ENCODE measurements around the gene NOTCH1.

DNA sequence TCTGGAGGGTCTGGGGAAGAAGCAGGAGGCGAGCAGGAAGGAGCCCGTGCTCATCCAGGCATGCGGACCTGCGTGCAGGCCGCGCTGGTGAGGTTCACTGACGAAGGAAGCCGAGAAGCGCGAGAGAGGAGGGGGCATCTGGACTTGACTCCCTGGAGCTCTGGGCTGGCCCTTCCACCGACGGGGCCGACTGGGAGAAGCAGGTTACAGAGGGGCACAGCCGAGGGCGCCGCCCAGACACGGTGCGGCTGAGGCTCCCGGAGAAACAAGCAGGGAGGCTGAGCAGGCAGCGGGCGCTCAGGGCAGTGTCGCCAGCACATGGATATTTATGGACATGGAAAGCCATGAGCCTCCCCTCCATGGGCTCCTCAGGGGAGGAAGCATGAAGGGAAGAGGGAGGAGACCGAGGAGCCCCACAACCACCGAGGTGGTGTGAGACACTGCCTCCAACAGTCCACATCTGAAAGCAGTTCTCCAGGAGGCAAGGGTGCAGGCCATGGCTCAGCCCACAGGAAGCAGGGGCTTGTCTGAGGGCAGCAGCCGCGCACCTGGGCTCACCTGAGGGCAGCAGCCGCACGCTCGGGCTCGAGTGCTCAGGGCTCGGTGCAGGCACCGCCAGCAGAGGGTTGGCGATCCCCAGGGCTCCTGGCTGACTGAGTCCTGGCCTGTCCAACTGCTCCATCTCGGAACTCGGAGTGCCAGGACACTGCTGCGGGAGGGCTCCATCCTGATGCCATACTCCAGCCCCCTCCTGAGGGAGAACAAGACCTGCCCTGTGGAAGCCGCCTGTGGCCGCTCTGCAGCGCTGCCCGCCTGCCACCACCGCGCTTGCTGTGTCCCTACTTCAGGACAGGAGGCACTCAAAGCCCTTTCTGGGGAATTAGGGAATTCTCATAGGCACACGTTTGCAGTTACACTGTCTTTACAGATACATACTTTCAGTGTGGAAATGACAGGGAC, 90.5 kb downstream of the NOTCH1 start:
- no peak for TF ChIP-seq ONECUT2 (CRISPR knock-in tag; IDR thresholded peaks at IDR 0.05)
- no peak for TF ChIP-seq ESRRA (CRISPR knock-in tag; IDR thresholded peaks at IDR 0.05; ENCODE audit: low read depth)
- TF ChIP-seq, protein P1, sequence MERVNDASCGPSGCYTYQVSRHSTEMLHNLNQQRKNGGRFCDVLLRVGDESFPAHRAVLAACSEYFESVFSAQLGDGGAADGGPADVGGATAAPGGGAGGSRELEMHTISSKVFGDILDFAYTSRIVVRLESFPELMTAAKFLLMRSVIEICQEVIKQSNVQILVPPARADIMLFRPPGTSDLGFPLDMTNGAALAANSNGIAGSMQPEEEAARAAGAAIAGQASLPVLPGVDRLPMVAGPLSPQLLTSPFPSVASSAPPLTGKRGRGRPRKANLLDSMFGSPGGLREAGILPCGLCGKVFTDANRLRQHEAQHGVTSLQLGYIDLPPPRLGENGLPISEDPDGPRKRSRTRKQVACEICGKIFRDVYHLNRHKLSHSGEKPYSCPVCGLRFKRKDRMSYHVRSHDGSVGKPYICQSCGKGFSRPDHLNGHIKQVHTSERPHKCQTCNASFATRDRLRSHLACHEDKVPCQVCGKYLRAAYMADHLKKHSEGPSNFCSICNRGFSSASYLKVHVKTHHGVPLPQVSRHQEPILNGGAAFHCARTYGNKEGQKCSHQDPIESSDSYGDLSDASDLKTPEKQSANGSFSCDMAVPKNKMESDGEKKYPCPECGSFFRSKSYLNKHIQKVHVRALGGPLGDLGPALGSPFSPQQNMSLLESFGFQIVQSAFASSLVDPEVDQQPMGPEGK (CRISPR knock-in tag; IDR thresholded peaks at IDR 0.05), result no peak
- TF ChIP-seq, protein P2, sequence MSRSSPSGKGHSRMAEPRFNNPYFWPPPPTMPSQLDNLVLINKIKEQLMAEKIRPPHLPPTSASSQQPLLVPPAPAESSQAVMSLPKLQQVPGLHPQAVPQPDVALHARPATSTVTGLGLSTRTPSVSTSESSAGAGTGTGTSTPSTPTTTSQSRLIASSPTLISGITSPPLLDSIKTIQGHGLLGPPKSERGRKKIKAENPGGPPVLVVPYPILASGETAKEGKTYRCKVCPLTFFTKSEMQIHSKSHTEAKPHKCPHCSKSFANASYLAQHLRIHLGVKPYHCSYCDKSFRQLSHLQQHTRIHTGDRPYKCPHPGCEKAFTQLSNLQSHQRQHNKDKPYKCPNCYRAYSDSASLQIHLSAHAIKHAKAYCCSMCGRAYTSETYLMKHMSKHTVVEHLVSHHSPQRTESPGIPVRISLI (CRISPR knock-in tag; IDR thresholded peaks at IDR 0.05; ENCODE audit: borderline replicate concordance), result no peak
- TF ChIP-seq KDM1A (CRISPR knock-in tag; IDR thresholded peaks at IDR 0.05), result no peak
- TF ChIP-seq ZNF563 (CRISPR knock-in tag; IDR thresholded peaks at IDR 0.05), result no peak
- no peak for TF ChIP-seq FOXA1 (IDR thresholded peaks at IDR 0.05)
- no peak for TF ChIP-seq FOXA1 (CRISPR knock-in tag; IDR thresholded peaks at IDR 0.05)
- TF ChIP-seq TCF7L2 (IDR thresholded peaks at IDR 0.05; ENCODE audit: low read depth, low read length), result no peak
- TF ChIP-seq, protein P3, sequence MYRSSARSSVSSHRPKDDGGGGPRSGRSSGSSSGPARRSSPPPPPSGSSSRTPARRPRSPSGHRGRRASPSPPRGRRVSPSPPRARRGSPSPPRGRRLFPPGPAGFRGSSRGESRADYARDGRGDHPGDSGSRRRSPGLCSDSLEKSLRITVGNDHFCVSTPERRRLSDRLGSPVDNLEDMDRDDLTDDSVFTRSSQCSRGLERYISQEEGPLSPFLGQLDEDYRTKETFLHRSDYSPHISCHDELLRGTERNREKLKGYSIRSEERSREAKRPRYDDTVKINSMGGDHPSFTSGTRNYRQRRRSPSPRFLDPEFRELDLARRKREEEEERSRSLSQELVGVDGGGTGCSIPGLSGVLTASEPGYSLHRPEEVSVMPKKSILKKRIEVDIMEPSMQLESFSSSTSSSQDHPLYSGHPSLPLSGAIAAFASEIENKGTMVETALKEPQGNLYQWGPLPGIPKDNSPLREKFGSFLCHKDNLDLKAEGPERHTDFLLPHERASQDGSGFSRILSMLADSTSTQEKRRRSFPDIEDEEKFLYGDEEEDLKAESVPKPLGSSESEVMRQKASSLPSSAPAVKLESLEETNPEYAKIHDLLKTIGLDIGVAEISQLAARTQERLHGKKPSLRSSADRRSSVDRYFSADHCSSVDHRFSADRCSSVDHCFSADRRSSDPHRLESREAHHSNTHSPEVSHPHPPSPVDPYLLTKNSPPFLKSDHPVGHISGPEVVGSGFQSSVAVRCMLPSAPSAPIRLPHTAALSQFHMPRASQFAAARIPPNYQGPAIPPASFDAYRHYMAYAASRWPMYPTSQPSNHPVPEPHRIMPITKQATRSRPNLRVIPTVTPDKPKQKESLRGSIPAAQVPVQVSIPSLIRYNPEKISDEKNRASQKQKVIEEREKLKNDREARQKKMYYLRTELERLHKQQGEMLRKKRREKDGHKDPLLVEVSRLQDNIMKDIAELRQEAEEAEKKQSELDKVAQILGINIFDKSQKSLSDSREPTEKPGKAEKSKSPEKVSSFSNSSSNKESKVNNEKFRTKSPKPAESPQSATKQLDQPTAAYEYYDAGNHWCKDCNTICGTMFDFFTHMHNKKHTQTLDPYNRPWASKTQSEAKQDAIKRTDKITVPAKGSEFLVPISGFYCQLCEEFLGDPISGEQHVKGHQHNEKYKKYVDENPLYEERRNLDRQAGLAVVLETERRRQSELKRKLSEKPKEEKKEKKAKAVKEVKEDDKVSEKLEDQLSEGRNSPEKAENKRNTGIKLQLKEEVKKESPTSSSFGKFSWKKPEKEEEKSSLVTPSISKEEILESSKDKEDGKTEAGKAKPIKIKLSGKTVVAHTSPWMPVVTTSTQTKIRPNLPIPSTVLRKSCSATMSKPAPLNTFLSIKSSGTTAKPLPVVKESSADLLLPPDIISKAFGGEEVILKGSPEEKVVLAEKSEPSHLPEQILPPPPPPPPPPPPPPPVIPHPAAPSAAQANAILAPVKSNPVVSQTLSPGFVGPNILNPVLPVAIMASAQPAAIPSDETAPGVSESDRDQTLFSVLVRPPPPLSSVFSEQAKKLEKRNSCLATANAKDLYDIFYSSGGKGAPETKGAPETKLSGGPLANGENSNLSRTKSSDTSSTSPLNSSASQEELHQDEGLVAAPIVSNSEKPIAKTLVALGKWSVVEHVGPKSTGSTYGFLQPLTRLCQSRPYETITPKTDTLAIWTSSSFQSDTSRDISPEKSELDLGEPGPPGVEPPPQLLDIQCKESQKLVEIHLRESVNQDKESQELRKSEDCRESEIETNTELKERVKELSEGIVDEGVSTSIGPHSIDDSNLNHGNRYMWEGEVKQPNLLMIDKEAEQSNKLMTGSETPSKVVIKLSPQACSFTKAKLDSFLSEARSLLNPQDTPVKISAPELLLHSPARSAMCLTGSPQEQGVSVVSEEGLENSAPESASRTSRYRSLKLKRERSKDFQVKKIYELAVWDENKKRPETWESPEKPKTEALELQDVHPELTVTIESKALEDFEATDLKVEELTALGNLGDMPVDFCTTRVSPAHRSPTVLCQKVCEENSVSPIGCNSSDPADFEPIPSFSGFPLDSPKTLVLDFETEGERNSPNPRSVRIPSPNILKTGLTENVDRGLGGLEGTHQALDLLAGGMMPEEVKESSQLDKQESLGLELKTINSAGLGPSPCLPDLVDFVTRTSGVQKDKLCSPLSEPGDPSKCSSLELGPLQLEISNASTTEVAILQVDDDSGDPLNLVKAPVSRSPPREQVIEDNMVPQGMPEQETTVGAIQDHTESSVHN (CRISPR knock-in tag; IDR thresholded peaks at IDR 0.05), result no peak
- TF ChIP-seq AGO1 (IDR thresholded peaks at IDR 0.05; ENCODE audit: low read depth, low read length, poor library complexity, severe bottlenecking), result no peak
- no peak for TF ChIP-seq ZNF7 (CRISPR knock-in tag; IDR thresholded peaks at IDR 0.05)
- TF ChIP-seq, protein P4, sequence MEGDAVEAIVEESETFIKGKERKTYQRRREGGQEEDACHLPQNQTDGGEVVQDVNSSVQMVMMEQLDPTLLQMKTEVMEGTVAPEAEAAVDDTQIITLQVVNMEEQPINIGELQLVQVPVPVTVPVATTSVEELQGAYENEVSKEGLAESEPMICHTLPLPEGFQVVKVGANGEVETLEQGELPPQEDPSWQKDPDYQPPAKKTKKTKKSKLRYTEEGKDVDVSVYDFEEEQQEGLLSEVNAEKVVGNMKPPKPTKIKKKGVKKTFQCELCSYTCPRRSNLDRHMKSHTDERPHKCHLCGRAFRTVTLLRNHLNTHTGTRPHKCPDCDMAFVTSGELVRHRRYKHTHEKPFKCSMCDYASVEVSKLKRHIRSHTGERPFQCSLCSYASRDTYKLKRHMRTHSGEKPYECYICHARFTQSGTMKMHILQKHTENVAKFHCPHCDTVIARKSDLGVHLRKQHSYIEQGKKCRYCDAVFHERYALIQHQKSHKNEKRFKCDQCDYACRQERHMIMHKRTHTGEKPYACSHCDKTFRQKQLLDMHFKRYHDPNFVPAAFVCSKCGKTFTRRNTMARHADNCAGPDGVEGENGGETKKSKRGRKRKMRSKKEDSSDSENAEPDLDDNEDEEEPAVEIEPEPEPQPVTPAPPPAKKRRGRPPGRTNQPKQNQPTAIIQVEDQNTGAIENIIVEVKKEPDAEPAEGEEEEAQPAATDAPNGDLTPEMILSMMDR (CRISPR knock-in tag; IDR thresholded peaks at IDR 0.05), result no peak
